HFF-Myc (cell line): ENCODE results near the gene PGAM5.

Source experiments
- DNase-seq: peaks from one replicate; pipeline ENCODE4 v3.0.0-alpha.2; 2011; ENCODE audit warnings: low read depth; ENCODE audit errors: extremely low read depth
- H3K4me3 ChIP-seq: replicated peaks from 2 replicates; pipeline ENCODE4 v1.5.1; 2011; ENCODE audit warnings: low read depth, mild to moderate bottlenecking, control low read depth, low read length
- TF ChIP-seq, protein P1 (sequence below): IDR thresholded peaks from 2 replicates; pipeline ENCODE4 v1.5.1; 2012; ENCODE audit warnings: mild to moderate bottlenecking, low read depth, low read length, control low read depth; ENCODE audit errors: missing control alignments

Gene PGAM5

DNA sequence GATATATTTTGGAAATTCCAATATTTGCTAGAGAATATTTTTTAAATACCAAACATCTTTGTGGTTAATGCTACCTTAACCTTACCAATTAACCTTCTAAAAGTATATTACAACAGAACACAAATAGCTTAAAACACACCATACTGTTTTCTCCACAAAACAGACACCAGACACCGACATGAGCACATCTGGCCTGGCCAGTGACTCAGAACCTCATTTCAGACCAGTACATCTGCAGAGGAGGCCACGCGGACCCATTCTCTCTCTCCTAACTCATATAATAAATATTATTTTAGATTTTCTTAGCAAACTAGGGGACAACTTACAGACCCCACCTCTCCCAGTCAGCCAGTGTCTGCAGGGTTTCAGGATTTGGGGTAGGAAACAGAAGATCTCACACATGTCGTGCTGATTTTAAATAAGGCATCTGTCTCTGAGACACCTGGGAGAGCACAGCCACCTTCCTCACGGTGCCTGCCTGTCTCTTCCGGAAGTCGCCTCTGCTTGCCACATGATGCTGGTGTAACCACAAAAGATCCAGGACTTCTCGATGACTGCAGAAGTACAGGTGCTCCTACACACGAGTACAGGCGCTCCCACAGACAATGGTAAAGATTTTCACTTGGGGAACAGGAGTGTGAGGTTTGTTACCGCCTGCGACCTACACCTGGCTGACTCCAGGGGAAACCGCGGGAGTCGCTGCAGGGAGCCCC is 60.6 kb downstream of the PGAM5 start:
- TF ChIP-seq, protein P1, sequence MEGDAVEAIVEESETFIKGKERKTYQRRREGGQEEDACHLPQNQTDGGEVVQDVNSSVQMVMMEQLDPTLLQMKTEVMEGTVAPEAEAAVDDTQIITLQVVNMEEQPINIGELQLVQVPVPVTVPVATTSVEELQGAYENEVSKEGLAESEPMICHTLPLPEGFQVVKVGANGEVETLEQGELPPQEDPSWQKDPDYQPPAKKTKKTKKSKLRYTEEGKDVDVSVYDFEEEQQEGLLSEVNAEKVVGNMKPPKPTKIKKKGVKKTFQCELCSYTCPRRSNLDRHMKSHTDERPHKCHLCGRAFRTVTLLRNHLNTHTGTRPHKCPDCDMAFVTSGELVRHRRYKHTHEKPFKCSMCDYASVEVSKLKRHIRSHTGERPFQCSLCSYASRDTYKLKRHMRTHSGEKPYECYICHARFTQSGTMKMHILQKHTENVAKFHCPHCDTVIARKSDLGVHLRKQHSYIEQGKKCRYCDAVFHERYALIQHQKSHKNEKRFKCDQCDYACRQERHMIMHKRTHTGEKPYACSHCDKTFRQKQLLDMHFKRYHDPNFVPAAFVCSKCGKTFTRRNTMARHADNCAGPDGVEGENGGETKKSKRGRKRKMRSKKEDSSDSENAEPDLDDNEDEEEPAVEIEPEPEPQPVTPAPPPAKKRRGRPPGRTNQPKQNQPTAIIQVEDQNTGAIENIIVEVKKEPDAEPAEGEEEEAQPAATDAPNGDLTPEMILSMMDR = no peak
- no peak overlapping the region for H3K4me3 ChIP-seq
- peak; percentile 33 for DNase-seq
